ENCODE measurements around the gene RHBDD1.
A peak's percentile ranks its signal among the peaks of the same experiment; 100 is the strongest.

The RHBDD1 gene

GRCh38 chr2:226796012-226796839 lies 39.6 kb upstream of the RHBDD1 start:
- Histone ChIP-seq H3K36me3 (ENCODE audit: insufficient read depth, low read length) (peaks cover 51% of the 10 kb centered on the region), H3K27me3 (ENCODE audit: insufficient read depth, low read length) (no peaks in the 10 kb centered on the region), H3K4me3 (ENCODE audit: low read length) (no peak overlapping the region), H3K9me3 (ENCODE audit: low read length) (peaks cover 29% of the 10 kb centered on the region), H3K4me1 (ENCODE audit: insufficient read depth, low read length) (peaks cover 41% of the 10 kb centered on the region), H2AFZ (ENCODE audit: low read depth, low read length) (no peak overlapping the region)

DNA sequence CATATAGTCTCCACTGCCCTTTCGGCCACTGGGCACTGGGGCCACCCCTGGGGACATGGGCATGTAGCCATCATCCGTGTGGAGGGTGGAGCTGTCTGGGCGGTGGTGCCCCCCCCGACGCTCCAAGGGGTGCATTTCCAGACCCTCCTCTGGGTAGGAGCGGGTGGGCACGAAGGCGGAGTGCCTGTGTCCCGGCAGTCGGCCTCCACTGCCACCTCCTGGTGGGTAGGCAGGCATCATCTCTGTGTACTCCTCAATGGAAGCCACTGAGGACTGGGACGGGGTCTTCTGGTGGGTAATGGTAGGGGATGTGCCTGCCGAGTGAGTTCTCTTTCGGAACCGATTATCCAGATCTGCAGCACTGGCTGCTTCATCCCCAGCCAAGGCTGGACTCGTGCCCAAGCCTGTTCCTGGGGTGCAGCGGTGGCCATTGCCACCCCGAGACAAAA lies 39.0 kb upstream of the RHBDD1 start:
- H3K27me3 ChIP-seq (ENCODE audit: insufficient read depth, low read length): no peaks in the 10 kb centered on the region
- H3K4me1 ChIP-seq (ENCODE audit: insufficient read depth, low read length): peaks cover 41% of the 10 kb centered on the region
- H3K4me3 ChIP-seq (ENCODE audit: low read length): no peak overlapping the region
- peaks cover 26% of the 10 kb centered on the region for H3K9me3 ChIP-seq (ENCODE audit: low read length)
- no peak overlapping the region for H2AFZ ChIP-seq (ENCODE audit: low read depth, low read length)
- peaks cover 47% of the 10 kb centered on the region for H3K36me3 ChIP-seq (ENCODE audit: insufficient read depth, low read length)

GRCh38 chr2:226797289-226797988 lies 38.4 kb upstream of the RHBDD1 start:
- H3K36me3 ChIP-seq (ENCODE audit: insufficient read depth, low read length): peaks cover 45% of the 10 kb centered on the region
- peaks cover 26% of the 10 kb centered on the region for H3K9me3 ChIP-seq (ENCODE audit: low read length)
- H2AFZ ChIP-seq (ENCODE audit: low read depth, low read length): no peak overlapping the region
- no peaks in the 10 kb centered on the region for H3K27me3 ChIP-seq (ENCODE audit: insufficient read depth, low read length)
- H3K4me1 ChIP-seq (ENCODE audit: insufficient read depth, low read length): peaks cover 38% of the 10 kb centered on the region
- no peak overlapping the region for H3K4me3 ChIP-seq (ENCODE audit: low read length)

DNA sequence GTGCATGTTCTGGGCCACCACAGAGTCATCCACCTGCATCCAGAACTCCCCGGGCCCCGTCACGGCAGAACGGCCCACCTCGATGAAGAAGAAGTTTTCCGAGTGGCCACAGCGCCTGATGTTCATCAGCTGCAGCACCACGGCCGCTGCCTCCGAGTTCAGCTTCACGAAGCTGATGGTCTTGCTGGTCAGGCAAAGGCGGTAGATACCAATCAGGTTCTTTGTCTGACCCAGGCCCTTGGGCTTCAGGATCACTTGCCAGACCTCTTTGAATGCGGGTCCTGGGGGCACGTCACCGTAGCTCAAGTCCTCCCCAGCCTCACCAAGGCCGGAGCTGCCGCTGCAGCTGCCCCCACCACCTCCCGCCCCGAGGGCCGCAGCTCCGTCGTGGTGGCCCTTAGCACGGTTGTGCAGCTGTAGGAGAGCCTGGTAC lies 37.8 kb upstream of the RHBDD1 start:
- Histone ChIP-seq H3K4me1 (ENCODE audit: insufficient read depth, low read length) (peaks cover 35% of the 10 kb centered on the region), H3K4me3 (ENCODE audit: low read length) (peak overlapping the region; percentile 81), H3K9me3 (ENCODE audit: low read length) (peaks cover 26% of the 10 kb centered on the region), H3K27me3 (ENCODE audit: insufficient read depth, low read length) (no peaks in the 10 kb centered on the region), H2AFZ (ENCODE audit: low read depth, low read length) (no peak overlapping the region), H3K36me3 (ENCODE audit: insufficient read depth, low read length) (peaks cover 42% of the 10 kb centered on the region)

DNA sequence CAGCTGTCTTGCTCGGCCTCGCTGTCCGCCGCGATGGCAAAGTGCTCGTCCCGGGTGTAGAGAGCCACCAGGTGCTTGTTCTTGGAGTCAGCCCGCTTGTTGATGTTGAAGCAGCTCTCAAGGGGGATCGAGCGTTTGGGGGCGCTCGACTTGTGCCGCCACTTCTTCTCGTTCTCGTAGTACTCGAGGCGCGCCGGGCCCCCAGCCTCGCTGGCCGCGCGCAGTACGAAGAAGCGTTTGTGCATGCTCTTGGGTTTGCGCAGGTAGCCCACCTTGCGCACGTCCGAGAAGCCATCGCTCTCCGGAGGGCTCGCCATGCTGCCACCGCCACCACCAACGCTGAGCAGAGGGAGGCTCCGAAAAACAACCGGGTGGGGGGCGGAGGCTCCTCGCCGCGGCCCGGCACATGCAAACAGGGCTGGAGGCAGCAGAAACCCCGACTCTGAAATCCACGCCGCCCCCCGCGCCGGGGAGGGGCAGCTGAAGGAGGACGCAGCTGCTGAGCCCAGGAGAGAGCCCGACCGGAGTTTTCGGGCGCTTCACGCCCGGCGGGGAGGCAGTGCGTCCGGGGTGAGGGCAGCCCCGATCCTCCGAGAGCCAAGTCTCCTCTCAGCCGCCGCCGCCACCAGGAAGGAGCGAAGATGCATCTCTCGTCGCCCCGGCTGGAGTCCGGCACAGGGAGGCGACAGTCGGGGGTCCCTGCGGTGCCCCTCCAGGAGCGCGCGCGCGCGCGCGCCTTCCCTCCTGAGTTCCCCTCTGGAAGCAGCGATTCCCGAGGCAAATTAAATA lies 37.2 kb upstream of the RHBDD1 start:
- H3K36me3 ChIP-seq (ENCODE audit: insufficient read depth, low read length): peaks cover 39% of the 10 kb centered on the region
- H3K4me1 ChIP-seq (ENCODE audit: insufficient read depth, low read length): peaks cover 29% of the 10 kb centered on the region
- H3K9me3 ChIP-seq (ENCODE audit: low read length): peaks cover 26% of the 10 kb centered on the region
- no peaks in the 10 kb centered on the region for H3K27me3 ChIP-seq (ENCODE audit: insufficient read depth, low read length)
- peak overlapping the region; percentile 91 for H2AFZ ChIP-seq (ENCODE audit: low read depth, low read length)
- H3K4me3 ChIP-seq (ENCODE audit: low read length): peak overlapping the region; percentile 81

DNA sequence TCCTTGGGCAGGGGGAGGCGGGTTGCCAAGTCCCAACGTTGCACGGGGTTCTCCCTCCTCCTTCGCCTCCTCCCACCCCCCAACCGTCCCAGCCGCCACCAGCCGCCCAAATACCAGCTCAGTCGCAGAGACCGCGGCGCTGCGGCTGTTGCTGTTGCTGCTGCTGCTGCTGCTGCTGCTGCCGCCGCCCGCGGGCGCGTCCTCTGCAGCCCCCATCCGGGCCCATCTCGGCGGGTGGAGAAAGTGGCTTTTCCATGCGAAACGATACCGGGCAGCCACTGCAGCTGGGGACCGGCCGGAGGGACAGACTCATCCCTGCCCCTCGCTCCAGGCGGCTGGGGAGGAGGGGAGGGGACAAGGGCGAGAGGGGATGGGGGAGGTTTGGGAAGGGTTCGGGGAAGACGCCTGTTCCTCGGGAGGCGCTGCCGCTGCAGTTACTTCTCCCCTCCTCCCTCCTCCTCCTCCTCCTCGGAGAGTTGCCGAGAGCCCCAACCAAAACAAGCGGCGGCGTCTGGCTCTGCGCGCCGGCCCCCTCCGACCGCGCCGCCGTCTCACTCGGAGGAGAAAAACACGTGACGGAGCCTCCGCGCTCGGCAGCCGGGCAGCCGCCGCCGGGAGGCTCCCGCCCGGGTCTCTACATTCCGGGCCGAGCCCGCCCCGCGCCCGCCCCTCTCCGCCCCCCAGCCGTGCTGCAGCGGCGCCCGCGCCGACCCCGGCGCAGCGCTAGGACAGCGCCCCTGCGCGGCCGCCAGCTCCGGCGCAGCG lies 36.5 kb upstream of the RHBDD1 start, which contains the start of gene IRS1:
TSS of gene IRS1 (minus strand) at position 610 of the 765 bp plus-strand sequence. CDS start 1,082 bp downstream, outside the sequence.
- Histone ChIP-seq H2AFZ (ENCODE audit: low read depth, low read length) (peak within 1 kb of the TSS; percentile 91), H3K4me1 (ENCODE audit: insufficient read depth, low read length) (peaks cover 22% of the 10 kb centered on the region), H3K36me3 (ENCODE audit: insufficient read depth, low read length) (peaks cover 36% of the 10 kb centered on the region), H3K4me3 (ENCODE audit: low read length) (peak within 1 kb of the TSS; percentile 81), H3K27me3 (ENCODE audit: insufficient read depth, low read length) (no peaks in the 10 kb centered on the region), H3K9me3 (ENCODE audit: low read length) (peaks cover 26% of the 10 kb centered on the region)

DNA sequence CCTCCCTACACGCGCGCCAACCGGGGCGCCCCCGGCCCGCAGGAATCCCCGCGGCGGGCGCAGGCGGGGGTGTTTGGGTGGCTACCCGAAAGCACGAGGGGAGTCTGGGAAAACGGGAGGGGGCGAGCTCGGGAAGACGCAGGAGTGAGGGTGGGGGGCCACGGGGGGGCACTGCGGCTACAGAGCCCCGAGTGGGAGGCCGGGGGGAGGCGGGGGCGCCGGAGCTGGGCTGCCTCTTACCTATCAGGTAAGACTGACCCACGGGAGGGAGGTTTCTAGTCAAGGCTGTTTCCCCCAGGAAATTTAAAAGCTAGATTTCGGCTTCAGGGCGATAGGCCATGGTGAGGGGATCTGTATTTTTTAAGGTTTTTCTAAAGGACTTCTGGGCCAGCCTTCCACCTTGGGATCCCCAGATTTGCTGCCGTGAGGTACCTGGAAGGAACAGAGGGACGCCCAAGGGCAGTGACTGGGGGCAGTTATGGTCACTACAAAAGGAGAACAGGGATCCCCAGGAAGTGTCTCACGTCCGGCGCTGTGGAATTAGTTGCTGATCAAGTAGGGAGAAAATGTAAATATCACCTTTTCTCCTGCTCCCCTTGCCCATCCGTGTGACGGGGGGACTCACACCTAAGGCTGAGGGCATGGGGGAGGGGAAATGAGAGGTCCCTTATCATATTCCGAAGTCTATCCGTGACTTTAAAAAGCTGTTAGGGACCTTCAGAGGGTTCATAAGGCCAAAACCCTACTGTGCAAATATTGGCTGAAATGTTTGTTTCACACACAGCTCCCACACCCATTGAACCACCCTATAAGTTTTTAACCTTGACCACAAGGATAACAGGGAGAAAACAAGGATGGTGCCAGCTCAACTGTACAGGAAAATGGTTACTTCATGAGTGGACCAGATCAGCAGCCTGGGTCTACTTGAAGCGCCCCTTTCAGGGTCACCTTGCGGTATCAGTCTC lies 35.6 kb upstream of the RHBDD1 start:
- H3K27me3 ChIP-seq (ENCODE audit: insufficient read depth, low read length): no peaks in the 10 kb centered on the region
- peak overlapping the region; percentile 81 for H3K4me3 ChIP-seq (ENCODE audit: low read length)
- H3K36me3 ChIP-seq (ENCODE audit: insufficient read depth, low read length): peaks cover 30% of the 10 kb centered on the region
- H3K4me1 ChIP-seq (ENCODE audit: insufficient read depth, low read length): peaks cover 13% of the 10 kb centered on the region
- no peak overlapping the region for H2AFZ ChIP-seq (ENCODE audit: low read depth, low read length)
- H3K9me3 ChIP-seq (ENCODE audit: low read length): peaks cover 26% of the 10 kb centered on the region

DNA sequence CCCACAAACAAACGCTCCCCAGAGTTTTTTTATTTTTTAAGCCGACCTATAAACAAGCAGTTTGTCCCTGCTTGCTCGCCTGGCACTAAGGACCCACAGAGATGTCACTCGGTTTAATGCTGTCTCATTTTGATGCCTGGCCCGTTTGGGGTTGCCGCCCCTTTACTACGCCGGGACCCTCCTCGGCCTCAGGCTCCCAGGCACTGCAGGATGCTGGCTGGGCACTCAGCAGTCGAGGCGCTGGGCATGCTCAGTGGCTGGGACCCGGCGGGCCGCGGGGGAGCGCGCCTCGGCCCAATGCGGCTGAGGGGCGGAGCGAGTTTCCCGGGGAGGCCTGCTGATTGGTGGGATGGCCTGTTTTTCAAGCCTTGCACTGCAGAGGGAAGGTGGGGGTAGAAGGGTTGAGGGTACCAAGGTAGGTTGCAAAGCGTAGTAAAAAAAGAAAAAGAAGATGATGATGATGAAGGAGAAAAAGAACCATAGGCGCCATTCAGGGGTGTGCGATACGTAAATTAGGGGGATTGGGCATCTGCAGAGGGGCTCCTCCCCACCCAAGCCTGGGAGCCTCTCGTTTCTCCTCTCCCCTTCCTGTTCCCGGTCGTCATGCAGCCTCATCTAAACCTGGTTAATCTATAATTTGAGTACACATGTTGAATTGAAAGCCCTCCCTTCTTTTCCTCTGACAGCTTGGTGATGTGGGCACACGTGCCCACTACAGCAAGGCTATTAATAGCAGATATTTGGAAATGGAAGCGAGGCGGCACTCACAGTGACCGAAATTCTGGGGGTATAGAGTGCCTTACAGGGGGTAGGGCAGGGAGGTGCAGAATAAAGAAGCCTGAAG lies 34.7 kb upstream of the RHBDD1 start:
- H3K4me1 ChIP-seq (ENCODE audit: insufficient read depth, low read length): peaks cover 8% of the 10 kb centered on the region

DNA sequence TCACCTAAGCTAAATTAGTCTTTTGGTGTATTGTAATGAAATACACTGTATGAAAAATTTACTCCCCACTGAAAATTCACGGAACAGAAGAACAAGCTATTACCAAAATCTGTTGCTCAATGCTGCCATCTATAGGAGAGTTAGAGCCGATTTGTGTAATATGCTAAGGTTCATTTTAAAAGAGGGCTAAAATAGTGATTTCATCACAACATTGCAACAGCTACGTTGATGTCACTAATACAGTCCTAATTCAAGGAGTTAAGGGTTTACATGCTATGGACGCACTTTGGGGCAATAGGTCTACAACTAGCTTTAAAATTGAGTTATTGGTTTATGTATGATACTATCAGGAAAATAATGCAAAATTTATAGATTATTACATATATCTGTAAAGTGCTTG lies 33.3 kb upstream of the RHBDD1 start:
- peaks cover 9% of the 10 kb centered on the region for H3K9me3 ChIP-seq (ENCODE audit: low read length)
- H3K36me3 ChIP-seq (ENCODE audit: insufficient read depth, low read length): peaks cover 8% of the 10 kb centered on the region
- H3K4me1 ChIP-seq (ENCODE audit: insufficient read depth, low read length): peaks cover 8% of the 10 kb centered on the region
- no peaks in the 10 kb centered on the region for H3K27me3 ChIP-seq (ENCODE audit: insufficient read depth, low read length)
- H2AFZ ChIP-seq (ENCODE audit: low read depth, low read length): no peak overlapping the region
- H3K4me3 ChIP-seq (ENCODE audit: low read length): no peak overlapping the region

More for the DNA sequence above, 34.7 kb upstream of the RHBDD1 start:
- Histone ChIP-seq H3K4me3 (ENCODE audit: low read length) (no peak overlapping the region), H2AFZ (ENCODE audit: low read depth, low read length) (no peak overlapping the region), H3K36me3 (ENCODE audit: insufficient read depth, low read length) (peaks cover 21% of the 10 kb centered on the region), H3K27me3 (ENCODE audit: insufficient read depth, low read length) (no peaks in the 10 kb centered on the region), H3K9me3 (ENCODE audit: low read length) (peaks cover 23% of the 10 kb centered on the region)

DNA sequence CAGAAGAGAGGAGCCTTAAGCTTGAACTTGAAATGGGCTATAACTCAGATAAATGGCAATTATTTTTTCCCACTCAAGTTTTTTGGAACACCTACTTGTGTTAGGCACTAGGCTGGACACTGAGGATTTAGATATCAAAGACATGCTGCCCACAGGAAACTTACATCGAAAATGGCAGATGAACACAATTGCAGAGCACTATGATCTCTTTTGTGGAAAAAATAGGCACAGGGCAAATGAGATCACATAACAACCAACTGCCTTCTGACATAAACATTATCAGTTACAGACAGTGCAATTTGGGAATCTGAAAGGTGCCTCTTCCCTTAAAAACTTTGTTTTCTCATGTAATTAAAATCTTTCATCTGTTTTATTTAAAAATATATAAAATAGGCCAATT lies 32.4 kb upstream of the RHBDD1 start:
- Histone ChIP-seq H2AFZ (ENCODE audit: low read depth, low read length) (no peak overlapping the region), H3K4me3 (ENCODE audit: low read length) (no peak overlapping the region), H3K9me3 (ENCODE audit: low read length) (peaks cover under 1% of the 10 kb centered on the region), H3K36me3 (ENCODE audit: insufficient read depth, low read length) (no peaks in the 10 kb centered on the region), H3K27me3 (ENCODE audit: insufficient read depth, low read length) (no peaks in the 10 kb centered on the region), H3K4me1 (ENCODE audit: insufficient read depth, low read length) (peaks cover 4% of the 10 kb centered on the region)

DNA sequence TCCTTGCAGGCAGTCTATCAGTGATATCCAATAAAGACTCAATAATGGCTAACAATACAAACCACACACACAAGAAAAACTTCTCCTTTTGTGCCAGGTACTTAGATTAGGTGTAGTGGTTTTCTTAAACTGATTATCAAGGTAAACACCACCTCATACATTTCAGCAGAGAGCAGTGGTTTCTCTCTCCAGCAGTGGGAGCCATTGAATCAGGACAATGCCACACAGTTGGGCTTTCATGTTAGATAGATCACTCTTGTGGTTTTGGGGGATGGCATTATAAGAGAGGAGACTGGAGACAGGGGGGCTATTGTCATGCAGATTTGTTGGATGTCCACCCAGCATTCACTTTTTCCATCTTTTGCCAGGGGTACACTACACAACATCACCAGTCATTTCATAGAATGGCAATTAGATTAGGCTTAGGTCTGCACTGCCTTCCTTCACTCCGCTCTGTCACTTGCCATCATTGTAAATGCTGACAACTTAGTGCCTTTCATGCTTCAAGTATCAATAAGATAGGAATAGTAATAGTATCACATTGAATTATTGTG lies 22.6 kb upstream of the RHBDD1 start:
- Histone ChIP-seq H2AFZ (ENCODE audit: low read depth, low read length) (no peak overlapping the region), H3K9me3 (ENCODE audit: low read length) (no peaks in the 10 kb centered on the region), H3K4me3 (ENCODE audit: low read length) (no peak overlapping the region), H3K4me1 (ENCODE audit: insufficient read depth, low read length) (peaks cover 2% of the 10 kb centered on the region), H3K36me3 (ENCODE audit: insufficient read depth, low read length) (no peaks in the 10 kb centered on the region), H3K27me3 (ENCODE audit: insufficient read depth, low read length) (no peaks in the 10 kb centered on the region)

All from neuron (in vitro differentiated cells).